ENCODE results near the gene OR7C2. TPM values are rescaled to one million over a fixed set of nuclear protein-coding genes. Genes with fewer than 3 reads are reported as not detected.

The OR7C2 gene
- total and polyA plus RNA-seq, 2 experiments from 2014 or later = not detected

DNA sequence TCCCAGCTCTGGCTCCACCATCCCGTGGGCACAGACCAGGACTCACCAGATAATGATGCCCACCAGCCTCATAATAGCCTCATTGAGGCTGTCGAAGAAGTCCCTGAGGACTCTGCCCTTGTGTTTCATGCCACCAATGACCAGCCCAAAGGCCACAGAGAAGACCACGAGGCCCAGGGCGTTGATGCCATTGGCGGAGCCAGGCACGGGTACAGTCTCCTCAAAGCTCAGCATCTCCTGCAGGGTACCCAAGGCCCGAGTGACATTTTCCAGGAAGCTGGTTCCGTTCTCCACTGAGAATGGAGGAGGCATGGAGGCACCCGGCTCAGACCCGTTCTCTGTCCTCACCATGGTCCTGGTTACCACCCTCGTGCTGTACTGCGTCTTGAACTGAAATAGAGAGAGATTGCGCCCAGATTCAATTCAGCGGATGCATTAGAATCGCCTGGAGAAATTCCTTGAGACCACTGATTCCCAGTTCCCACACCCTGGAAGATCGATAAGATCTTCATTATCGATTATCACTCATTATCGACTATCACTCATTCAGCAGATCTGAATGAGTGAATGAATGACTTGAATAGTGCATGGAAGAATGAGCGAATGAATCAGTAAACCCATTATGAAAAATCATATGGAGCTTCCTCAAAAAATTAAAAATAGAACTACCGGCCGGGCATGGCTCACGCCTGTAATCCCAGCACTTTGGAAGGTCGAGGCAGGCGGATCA lies 20.8 kb downstream of the OR7C2 start:
- H3K4me3 ChIP-seq = no peak overlapping the region
- no peak for TF ChIP-seq ZNF114 (CRISPR knock-in tag; IDR thresholded peaks at IDR 0.05)
- no peak for TF ChIP-seq ZNF462 (CRISPR knock-in tag; IDR thresholded peaks at IDR 0.05)
- TF ChIP-seq STAT1 (IDR thresholded peaks at IDR 0.05; ENCODE audit: unreplicated experiment) = no peak
- TF ChIP-seq EZH2 (IDR thresholded peaks at IDR 0.05; ENCODE audit: low read depth, unreplicated experiment) = no peak
- TF ChIP-seq JUNB (IDR thresholded peaks at IDR 0.05; ENCODE audit: unreplicated experiment) = no peak
- TF ChIP-seq, protein P1, sequence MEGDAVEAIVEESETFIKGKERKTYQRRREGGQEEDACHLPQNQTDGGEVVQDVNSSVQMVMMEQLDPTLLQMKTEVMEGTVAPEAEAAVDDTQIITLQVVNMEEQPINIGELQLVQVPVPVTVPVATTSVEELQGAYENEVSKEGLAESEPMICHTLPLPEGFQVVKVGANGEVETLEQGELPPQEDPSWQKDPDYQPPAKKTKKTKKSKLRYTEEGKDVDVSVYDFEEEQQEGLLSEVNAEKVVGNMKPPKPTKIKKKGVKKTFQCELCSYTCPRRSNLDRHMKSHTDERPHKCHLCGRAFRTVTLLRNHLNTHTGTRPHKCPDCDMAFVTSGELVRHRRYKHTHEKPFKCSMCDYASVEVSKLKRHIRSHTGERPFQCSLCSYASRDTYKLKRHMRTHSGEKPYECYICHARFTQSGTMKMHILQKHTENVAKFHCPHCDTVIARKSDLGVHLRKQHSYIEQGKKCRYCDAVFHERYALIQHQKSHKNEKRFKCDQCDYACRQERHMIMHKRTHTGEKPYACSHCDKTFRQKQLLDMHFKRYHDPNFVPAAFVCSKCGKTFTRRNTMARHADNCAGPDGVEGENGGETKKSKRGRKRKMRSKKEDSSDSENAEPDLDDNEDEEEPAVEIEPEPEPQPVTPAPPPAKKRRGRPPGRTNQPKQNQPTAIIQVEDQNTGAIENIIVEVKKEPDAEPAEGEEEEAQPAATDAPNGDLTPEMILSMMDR (conservative IDR thresholded peaks at IDR 0.05; ENCODE audit: low read depth in 2 of 2) = no peak
- TF ChIP-seq NANOG (IDR thresholded peaks at IDR 0.05; ENCODE audit: borderline replicate concordance) = no peak
- no peak for TF ChIP-seq EZH2phosphoT487 (IDR thresholded peaks at IDR 0.05; ENCODE audit: unreplicated experiment)
- no peak for TF ChIP-seq POLR2AphosphoS5 (IDR thresholded peaks at IDR 0.05; ENCODE audit: low read depth)
- no peak for TF ChIP-seq ZNF331 (CRISPR knock-in tag; IDR thresholded peaks at IDR 0.05; ENCODE audit: low read depth)
- no peak for TF ChIP-seq CREB1 (CRISPR knock-in tag; IDR thresholded peaks at IDR 0.05; ENCODE audit: low read depth)
- TF ChIP-seq, protein P2, sequence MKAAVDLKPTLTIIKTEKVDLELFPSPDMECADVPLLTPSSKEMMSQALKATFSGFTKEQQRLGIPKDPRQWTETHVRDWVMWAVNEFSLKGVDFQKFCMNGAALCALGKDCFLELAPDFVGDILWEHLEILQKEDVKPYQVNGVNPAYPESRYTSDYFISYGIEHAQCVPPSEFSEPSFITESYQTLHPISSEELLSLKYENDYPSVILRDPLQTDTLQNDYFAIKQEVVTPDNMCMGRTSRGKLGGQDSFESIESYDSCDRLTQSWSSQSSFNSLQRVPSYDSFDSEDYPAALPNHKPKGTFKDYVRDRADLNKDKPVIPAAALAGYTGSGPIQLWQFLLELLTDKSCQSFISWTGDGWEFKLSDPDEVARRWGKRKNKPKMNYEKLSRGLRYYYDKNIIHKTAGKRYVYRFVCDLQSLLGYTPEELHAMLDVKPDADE (IDR thresholded peaks at IDR 0.05) = no peak
- no peak for TF ChIP-seq REST (IDR thresholded peaks at IDR 0.05; ENCODE audit: unreplicated experiment)
- Mint-ChIP-seq H3K4me1 (no peaks in the 10 kb centered on the region), H3K9me3 (peaks cover 14% of the 10 kb centered on the region), H3K27me3 (ENCODE audit: insufficient read depth, low read depth, poor library complexity) (no peaks in the 10 kb centered on the region), H3K4me3 (no peak overlapping the region), H3K36me3 (ENCODE audit: low read depth) (peaks cover 24% of the 10 kb centered on the region), H3K27ac (no peak overlapping the region)
- no peak overlapping the region for H3K4me2 ChIP-seq
- H3K27me3 ChIP-seq (ENCODE audit: insufficient read depth) = no peaks in the 10 kb centered on the region
- H3F3A ChIP-seq (replicated peaks; ENCODE audit: low read depth) = no peaks in the 10 kb centered on the region
- no peak overlapping the region for H3K27ac ChIP-seq (ENCODE audit: low read depth)
- H3K9me2 ChIP-seq (ENCODE audit: insufficient read depth) = no peaks in the 10 kb centered on the region
- ATAC-seq (no peak), DNase-seq (ENCODE audit: low spot score) (no peak)
- H2AFZ ChIP-seq = no peak overlapping the region
- peaks cover 25% of the 10 kb centered on the region for H3K36me3 ChIP-seq (ENCODE audit: insufficient read depth)
- H3K4me1 ChIP-seq (ENCODE audit: insufficient read depth) = no peaks in the 10 kb centered on the region
- H4K20me1 ChIP-seq (replicated peaks; ENCODE audit: insufficient read depth) = no peaks in the 10 kb centered on the region
- H3K79me2 ChIP-seq (replicated peaks; ENCODE audit: insufficient read depth) = no peaks in the 10 kb centered on the region

All from GM23338 (cell line).